IPS-NIHi7 (cell line): Measurements from ENCODE around the gene CTNNA3.

Source experiments
- DNase-seq: peaks from one replicate; pipeline ENCODE4 v3.0.0; 2012; ENCODE audit warnings: mixed read lengths; ENCODE audit errors: extremely low spot score

The CTNNA3 gene

DNA sequence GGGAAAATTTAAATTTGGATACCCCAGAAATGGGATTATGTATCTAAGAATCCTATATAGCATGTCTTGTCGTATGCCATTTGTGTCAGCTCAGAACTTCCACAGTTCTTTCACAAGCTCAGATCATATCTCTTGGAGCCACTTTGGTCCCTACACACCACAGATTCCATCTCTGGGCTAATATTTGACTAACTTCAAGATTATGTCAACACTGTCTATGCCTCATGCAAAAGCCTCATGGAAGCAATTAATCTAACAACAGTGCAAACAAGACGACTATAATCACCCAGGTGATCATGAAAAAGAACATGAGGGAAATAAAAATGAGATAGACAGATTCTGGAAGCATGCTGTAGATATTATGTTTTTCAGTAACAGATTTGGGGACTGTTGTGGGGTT lies 581.0 kb downstream of the CTNNA3 start:
- DNase-seq, result no peak

DNA sequence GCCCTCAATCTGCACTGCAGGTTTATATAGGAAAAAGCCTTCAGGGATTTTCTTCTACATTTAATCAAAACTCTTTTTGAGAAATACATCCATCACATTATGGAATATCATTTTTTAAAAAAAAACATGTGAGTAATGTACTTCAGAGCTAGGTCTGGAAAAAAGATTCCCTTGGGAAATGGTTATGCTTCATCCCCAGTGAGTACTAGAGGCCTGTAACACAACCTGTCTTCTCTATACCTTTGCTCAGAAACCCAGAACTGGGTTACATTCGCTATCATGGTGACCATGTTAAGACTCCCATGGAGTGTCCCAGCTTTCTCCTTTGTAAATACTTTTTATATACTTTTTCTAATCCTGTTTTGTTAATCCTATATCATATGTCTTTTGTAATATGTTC lies 583.2 kb downstream of the CTNNA3 start:
- no peak for DNase-seq

DNA sequence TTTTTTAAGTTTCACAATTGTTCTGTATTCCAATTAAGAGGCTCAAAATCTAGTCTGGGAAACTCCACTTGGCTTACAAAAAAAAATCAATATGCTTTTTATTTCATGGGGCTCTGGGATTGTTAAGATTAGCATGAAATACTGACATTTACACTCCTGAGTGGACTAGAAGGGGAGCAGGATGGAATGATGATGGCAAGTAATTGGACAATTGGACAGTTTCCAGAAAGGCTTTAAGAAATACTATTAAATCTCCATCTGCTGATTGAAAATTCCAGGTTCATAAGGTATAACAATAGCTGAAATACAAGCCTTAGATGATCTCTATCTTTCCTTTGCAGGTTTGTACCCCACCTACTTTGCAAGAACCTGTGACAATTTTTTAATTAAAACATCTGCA lies 585.7 kb downstream of the CTNNA3 start:
- DNase-seq, result no peak

DNA sequence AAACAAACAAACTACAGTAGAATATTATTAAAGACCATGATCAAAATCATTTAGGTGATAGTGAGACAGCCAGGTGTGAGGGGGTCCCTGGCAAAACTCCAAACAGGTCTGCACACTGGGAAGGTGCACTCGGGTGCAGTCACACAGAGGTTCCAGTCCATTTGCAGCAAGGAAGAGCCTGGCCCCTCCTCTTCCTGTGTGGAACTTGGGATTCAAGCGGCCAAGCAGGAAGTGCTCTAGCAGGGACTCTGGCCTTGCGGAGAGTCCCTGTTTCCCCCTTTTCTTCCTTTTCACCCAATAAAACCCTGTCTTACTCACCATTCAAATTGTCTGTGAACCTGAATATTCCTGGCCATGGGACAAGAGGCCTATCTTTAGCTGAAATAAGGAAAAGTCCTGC lies 588.3 kb downstream of the CTNNA3 start:
- DNase-seq, result no peak

DNA sequence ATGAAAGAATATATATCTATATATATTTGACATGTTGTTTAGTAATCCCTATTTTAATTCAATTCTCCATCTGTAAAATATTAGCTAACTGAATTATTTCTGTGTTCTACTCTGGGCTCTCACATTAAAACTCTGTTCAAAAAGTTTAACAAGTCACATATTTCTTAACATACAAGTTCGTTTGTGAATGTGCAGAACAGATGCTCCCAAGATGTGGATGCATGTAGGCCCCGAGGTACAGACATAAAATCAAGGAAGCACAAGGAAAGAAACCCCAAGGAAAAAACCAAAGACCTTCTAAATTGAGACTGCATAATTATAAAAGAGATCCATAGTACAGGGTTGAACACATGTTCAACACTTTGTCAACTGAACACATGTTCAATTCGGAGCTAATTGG lies 595.0 kb downstream of the CTNNA3 start:
- DNase-seq, result no peak

DNA sequence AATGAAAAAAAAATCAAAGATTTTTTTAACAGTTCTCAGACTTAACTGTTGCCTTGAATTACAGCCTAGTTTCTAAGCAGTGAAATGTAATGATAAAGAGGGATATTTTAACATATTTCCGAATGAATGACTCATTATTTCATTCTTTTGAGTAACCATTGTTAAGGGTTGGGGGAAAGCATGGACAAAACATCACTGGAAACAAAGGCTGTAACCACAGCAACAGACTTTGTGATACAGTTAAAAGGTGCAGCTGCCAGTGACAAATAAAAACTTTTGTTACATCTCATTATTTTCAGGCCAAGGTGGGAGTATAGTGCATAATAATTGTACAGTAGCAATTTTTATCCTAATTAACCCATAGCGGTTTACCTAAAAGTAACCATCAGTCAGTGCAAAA lies 597.5 kb downstream of the CTNNA3 start:
- no peak for DNase-seq

DNA sequence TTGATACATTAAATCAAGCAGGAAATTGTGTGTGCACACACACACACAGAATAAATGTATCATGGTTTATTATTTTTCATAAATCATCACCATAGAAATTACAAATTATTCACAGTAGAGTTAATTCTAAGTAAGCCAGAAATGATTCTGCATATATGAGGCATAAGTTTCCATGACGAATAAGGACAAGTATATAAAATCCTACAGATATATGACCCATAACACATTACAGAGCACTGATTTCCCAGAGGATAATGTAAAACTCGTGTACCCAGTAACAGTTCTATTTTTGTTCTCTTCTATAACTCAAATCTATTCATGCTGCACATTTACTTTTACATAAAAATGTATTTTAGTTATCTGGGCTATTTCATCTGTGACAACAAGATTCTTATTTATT lies 600.5 kb downstream of the CTNNA3 start:
- DNase-seq, result no peak

DNA sequence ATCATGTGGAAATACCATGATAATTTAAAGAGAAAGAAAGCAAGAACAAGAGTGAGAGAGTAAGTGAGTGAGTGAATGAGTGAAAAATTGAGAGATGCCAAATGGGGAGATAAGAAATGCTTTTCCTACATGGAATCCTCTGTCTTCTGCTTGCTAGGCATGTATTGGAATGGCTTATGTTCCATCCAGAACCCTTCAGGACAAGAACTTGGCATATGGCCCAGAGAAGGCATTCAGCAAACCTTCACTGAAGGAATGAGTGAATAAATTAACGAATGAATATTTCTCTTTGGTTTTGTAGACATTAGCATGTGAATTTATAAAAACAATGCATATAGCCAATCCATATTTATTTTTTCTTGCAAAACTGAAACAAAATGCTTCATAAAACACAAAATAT lies 608.0 kb downstream of the CTNNA3 start:
- DNase-seq, result no peak

DNA sequence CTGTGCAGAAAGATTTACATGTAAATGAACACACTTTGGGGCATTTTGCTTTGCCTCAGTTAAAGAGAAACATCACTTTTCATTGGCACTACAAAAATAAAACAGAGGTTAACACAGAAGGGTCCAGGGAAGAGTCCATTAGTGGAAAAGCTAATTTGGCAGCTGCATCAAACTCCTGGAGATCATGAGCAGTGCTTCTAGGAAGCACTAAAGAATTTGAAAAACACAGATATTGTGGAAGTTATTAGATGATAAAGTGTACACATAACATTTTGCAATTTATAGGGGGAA lies 608.9 kb downstream of the CTNNA3 start:
- no peak for DNase-seq

DNA sequence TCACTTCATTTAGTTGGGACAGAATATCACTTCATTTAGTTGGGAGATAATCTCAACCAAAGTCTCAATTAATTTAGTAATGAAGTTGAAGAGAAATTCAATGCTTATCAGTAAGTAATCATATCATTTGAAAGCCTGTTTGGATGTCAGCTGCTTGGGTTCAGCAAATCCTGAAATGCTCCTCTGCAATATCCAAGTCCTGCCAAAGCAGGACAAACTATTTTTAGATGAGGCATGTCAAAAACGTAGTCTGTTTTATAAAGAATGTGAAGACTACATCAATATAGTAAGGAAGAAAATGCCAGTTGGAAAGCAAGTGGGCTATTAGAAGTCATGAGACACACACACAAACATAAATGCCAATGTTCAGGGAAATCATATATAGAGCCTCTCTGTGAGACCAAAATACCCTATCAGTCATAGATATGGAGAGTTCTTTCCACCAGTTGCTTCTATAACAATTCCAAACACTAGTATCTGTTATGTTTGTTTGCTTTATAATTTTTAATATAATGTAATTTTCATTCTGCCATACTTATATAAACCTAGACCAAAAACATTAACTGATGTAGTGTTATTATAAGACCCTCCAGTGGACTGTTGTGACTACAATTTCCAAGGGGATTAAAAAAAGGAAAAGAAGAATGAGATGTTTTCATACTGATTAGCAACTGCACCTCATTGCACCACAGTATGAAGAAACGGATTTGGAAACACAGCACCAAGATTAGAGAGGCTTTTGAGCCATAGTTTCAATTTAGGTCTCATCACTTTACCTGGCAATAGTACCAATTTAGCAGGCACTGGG lies 609.5 kb downstream of the CTNNA3 start:
- DNase-seq, result no peak

DNA sequence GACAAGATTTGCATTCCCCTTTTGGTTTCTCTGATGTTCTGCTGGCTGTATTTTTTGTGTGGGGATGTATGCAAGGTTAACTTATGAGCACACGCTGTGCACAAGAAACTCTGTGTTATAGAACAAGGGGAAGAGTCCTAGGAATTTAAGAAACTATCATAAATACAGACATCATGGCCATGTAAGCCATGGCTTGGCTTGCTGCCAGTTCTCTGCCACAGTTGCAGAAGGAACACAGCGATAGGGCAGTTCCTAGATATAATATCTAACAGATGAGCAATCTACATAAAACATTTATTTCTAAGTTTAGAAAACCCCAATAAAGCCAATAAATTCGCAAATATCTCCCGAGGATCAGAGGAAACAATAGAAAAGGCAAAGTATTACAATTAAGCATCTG lies 616.9 kb downstream of the CTNNA3 start:
- DNase-seq, result no peak

DNA sequence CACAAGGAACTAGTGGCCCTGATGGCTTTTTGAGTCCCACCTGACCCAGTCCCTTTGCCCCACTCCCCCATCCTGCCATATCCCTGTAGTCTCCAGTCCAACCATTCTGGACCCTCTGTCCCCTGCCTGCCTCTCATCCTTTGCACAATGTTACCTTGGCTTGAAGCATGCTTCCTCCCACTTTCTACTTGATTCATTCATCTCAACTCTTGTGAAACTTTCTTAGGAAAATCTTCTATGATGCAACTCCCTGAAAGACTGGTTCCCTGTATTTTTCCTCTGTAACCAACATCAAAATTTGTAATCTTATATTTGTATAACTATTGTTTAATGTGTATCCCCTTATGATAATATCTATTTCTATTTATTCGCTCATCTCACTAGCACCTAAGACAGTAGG lies 618.6 kb downstream of the CTNNA3 start:
- no peak for DNase-seq

DNA sequence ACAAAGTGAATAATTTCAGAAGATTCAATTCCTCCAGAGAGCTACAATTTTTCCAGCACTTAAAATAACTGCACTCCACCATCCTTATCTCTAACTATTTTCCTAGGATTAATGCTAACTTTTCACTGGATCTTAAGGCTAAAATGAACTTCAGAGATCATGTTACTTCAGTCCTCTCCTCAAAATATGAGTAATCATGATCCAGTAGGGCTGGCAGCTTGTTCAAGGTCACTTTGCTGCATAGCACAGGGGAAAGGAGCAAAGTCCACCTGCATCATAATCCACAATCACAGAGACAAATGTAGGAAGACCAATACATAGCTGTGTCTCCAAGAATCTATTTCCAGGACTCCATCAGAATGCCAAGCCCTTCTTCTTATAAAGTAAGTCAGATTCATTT lies 619.9 kb downstream of the CTNNA3 start:
- DNase-seq, result no peak

DNA sequence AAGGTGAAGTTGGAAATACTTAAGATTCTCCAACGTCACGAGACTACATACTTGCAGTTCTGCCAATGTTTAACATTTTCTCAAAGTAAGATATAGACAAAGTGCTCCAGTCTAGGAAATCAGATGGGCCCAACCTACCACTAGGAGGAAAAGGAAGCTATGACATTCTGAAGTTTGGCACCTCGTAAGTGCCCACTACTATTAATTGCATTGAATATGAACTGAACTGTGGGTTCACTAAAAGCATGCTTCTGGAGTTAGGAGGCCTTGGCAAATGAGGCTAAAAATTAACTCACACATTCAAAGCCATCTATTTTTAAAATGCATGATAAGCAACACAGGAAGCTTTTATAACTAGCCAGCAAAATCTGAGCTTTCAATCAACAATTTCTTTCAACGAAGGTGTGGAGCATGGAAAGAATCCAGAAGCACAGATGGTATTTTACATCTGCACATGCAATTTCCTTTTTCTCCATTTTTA lies 620.5 kb downstream of the CTNNA3 start:
- DNase-seq, result no peak

DNA sequence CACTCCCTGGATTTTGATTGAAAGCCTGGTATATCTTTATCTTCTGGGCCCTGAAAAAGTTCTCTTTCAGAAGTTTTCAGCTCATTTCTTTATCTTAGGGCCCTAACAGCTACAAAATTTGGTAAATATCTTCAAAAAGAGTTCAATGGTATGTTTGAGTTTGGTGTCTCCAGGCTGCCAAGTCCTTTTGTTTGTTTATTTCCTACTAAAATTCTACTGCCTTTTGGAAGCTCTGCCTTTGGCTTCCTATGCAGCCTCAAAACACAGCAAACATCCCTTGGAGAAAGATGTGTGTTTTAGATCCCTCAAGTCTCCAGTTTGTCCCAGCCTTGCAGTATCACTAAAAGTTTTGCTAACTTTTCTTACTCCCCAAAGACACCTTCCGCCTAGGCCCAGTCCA lies 623.3 kb downstream of the CTNNA3 start:
- DNase-seq, result no peak

DNA sequence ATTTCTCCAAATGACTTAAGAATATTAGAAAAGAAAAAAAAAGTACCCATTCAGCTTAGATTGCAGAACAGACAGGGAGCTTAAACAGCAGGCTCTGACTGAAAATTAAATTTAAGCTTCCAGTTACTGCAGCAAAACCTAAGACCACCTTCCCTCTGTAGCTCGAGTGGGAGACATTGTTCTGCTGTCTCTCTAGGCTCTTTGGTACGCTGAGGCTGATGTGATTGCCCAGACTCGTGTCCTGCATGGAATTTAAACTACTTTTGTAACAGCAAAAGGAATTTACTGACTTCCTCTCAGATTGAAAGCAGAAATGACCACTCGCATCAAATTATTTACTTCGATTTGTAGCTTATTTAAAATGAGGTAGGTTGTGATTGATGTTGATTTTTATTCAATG lies 645.6 kb downstream of the CTNNA3 start:
- no peak for DNase-seq

DNA sequence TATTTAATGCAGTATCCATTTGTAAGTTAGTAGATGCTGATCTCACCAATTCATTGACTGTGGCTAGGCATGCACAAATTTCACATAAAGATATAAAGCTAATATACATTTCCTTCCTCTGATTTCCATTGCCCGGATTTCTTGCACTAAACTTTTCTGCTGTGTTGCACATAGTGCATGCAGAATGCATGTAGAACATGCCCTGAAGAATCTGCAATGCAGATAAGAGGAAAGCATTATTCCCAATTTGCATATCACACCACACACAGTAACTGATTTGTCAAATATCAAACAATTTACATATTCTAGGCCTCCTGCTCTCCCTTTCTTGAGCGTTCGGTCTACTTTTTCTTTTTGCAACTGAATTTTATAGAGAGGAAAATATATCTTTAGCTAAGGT lies 646.0 kb downstream of the CTNNA3 start:
- DNase-seq, result no peak

DNA sequence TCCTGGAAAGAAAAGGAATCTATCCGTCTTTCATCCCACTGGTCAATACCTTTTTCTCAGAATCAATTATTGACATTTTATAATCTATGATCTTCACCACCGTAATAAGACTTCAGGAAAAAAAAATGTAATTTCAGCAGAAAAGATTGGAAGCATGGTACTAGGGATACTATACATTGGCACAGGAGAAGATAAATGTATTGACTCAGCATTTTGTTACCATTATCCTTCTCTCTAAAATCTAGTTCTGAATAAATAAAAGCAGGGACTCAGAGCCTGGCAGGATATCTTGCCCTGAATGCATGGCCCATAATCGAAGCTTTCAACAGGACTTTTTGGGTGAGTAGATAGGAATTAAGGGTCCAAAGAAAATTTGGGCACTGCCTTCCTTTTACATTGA lies 649.5 kb downstream of the CTNNA3 start:
- no peak for DNase-seq

DNA sequence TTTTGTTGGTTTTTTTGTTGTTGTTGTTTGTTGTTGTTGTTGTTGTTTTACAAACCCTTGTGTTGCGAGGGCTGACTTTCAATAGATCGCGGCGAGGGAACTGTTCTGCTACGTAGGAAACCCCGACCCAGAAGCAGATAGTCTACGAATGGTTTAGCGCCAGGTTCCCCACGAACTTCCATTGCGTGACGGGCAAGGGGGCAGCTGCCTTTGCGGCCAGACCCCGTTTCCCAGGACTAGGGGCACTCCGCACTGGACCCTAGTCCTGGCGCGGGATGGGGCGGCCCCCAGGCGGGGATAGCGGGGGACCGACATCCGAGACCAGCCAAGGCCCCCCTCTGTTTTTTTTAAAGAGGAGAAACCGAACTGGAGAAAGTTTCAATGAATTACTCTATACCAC lies 650.6 kb downstream of the CTNNA3 start:
- no peak for DNase-seq

DNA sequence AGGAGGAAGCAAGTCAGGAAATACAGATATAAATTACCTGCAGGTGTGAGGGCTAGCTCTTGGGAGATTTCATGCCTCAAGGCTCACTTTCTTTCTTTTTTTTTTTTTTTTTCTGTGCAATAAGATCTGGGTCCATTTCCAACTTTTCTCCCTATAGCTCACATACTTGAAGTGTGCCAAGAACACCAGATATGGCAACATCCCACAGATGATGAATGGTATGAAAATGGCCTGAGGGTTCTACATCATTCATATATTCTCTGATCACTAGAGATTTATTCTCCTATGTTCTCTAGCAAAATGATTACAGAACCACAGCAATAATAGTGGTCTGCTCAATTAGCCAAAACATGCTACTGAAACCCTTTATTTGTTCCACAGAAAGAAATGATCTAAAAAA lies 653.0 kb downstream of the CTNNA3 start:
- no peak for DNase-seq

DNA sequence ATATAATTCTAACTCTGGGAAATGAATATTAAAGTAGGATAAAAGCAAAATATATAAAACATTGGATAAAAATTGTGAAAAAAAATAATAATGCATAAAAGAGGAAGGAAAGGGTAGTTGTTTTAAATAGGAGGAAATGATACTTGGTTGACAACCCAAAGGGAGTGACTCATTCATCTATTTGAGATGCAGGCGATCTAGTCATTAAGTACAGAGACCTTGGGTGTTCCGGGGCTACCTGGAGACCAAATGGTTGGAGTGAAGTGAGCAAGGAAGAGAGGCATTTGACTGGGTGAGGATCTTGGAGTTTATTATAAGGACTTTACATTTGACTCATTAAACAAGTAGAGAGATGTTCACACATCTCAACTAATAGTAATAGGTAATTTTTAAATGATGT lies 659.2 kb downstream of the CTNNA3 start:
- DNase-seq, result no peak

DNA sequence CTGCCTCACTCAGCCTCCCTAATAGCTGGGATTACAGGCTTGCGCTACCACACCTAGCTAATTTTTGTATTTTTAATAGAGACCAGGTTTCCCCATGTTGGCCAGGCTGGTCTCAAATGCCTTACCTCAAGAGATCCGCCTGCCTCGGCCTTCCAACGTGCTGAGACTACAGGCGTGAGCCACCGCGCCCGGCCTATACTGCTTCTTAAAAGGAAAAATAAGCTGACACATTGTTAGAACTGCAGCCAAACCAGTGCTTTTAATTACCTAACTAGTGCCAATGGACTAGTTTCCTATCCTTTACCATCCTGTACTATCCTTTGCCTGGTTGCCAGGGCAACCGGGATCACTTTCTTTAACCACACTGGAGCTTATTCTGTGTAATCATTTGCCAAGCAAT lies 662.1 kb downstream of the CTNNA3 start:
- DNase-seq, result no peak

DNA sequence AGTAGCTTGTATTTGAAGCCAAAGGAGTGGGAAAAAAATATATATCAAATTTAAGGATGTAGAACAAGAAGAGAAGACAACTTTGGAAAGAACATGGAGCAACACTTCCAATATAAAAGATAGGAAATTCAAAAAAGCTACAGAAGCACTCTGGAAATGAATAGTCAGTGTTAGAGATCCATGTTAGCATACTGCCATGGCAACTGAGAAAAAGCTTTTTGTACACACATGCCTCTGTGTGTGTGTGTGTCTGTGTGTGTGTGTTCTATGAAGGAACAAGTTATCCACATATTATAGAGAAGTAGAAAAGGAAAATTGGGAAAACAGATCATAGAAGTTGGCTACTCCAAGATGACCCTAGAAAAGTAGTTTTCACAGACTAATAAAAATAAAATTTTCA lies 673.9 kb downstream of the CTNNA3 start:
- no peak for DNase-seq

DNA sequence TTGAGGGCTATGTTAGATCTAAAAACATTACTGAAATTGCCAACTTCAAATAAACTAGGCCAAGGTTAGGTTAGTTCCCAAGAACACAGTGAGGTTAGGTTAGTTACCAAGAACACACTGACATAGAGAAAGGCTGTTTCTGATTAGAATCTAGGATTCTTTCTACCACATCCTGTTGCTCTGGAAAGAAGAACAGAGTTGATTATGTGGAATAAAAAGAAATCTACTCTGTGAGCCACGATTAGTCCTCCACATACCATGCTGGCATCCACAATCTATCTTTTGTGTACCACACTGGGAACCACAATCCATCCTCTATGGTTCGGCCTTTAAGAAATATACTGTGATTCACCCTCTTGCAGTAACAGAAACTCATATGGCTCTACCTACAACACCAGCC lies 678.8 kb downstream of the CTNNA3 start:
- no peak for DNase-seq
